Liver (tissue), 9 donors: ENCODE measurements around the gene TPT1. TPM values are rescaled to one million over a fixed set of nuclear protein-coding genes. Genes with fewer than 3 reads are reported as not detected.

Source experiments
- DNase-seq: peaks from one replicate; pipeline ENCODE4 v3.0.0-alpha.2; 2017; ENCODE audit warnings: low spot score
- H3K27ac ChIP-seq, 2 donors: one replicate each; pipeline ENCODE4 v1.7.0; 2013; ENCODE audit warnings: inconsistent platforms in 2 of 2, low read length in 2 of 2, control low read depth in 1 of 2, low read depth in 1 of 2, mild to moderate bottlenecking in 1 of 2
- H3K27me3 ChIP-seq, 4 donors: one replicate each; pipeline versions ENCODE4 v1.6.1 to v1.7.0; 2013; ENCODE audit warnings: low read length in 3 of 4, inconsistent platforms in 1 of 4, mild to moderate bottlenecking in 1 of 4, moderate library complexity in 1 of 4; ENCODE audit not compliant: control insufficient read depth in 4 of 4, insufficient read depth in 4 of 4
- H3K36me3 ChIP-seq, 4 donors: one replicate each; pipeline versions ENCODE4 v1.6.1 to v1.7.0; 2013; ENCODE audit warnings: low read length in 3 of 4, mild to moderate bottlenecking in 3 of 4, low read depth in 1 of 4, moderate library complexity in 1 of 4; ENCODE audit not compliant: control insufficient read depth in 4 of 4, insufficient read depth in 3 of 4
- H3K4me1 ChIP-seq, 4 donors: one replicate each; pipeline versions ENCODE4 v1.6.1 to v1.7.0; 2013; ENCODE audit warnings: low read length in 3 of 4, mild to moderate bottlenecking in 3 of 4, moderate library complexity in 1 of 4; ENCODE audit not compliant: control insufficient read depth in 4 of 4, insufficient read depth in 4 of 4
- H3K4me3 ChIP-seq, 3 donors: one replicate each; pipeline versions ENCODE4 v1.6.1 to v1.7.0; 2013; ENCODE audit warnings: low read length in 3 of 3, control low read depth in 1 of 3, low read depth in 1 of 3, mild to moderate bottlenecking in 1 of 3
- H3K9ac ChIP-seq, 2 donors: one replicate each; pipeline ENCODE4 v1.7.0; 2013; ENCODE audit warnings: low read length in 2 of 2, mild to moderate bottlenecking in 2 of 2, moderate library complexity in 2 of 2, control low read depth in 1 of 2, low read depth in 1 of 2
- H3K9me3 ChIP-seq, 4 donors: one replicate each; pipeline versions ENCODE4 v1.6.1 to v1.7.0; 2013; ENCODE audit warnings: low read length in 3 of 4; ENCODE audit not compliant: control insufficient read depth in 4 of 4
- EGR1 ChIP-seq, 2 donors: IDR thresholded peaks; 2 replicates each; pipeline ENCODE4 v1.6.1; 2016 to 2018; ENCODE audit warnings: antibody characterized with exemption in 2 of 2, low read depth in 2 of 2
- FOXA2 ChIP-seq: IDR thresholded peaks from 2 replicates; pipeline ENCODE4 v1.6.1; 2016; ENCODE audit warnings: antibody characterized with exemption
- GABPA ChIP-seq, 2 donors: IDR thresholded peaks in 1 of 2; conservative IDR thresholded peaks in 1 of 2; 2 replicates each; pipeline ENCODE4 v1.6.1; 2016; ENCODE audit warnings: antibody characterized with exemption in 2 of 2, mild to moderate bottlenecking in 1 of 2, moderate library complexity in 1 of 2
- HNF4A ChIP-seq, 2 donors: conservative IDR thresholded peaks; 2 replicates each; pipeline ENCODE4 v1.6.1; 2016; ENCODE audit warnings: antibody characterized with exemption in 2 of 2, mild to moderate bottlenecking in 2 of 2
- JUND ChIP-seq, 2 donors: IDR thresholded peaks; 2 replicates each; pipeline ENCODE4 v1.6.1; 2016; ENCODE audit warnings: antibody characterized with exemption in 2 of 2
- MAX ChIP-seq: IDR thresholded peaks from 2 replicates; pipeline ENCODE4 v1.6.1; 2016; ENCODE audit warnings: antibody characterized with exemption
- NR2F2 ChIP-seq: IDR thresholded peaks from 2 replicates; pipeline ENCODE4 v1.6.1; 2016; ENCODE audit warnings: antibody characterized with exemption
- RAD21 ChIP-seq, 2 donors: IDR thresholded peaks; 2 replicates each; pipeline ENCODE4 v1.6.1; 2016; ENCODE audit warnings: antibody characterized with exemption in 2 of 2, mild to moderate bottlenecking in 2 of 2
- RXRA ChIP-seq, 2 donors: IDR thresholded peaks; 2 replicates each; pipeline ENCODE4 v1.6.1; 2017 to 2018; ENCODE audit warnings: antibody characterized with exemption in 2 of 2, mild to moderate bottlenecking in 1 of 2
- SP1 ChIP-seq: IDR thresholded peaks from 2 replicates; pipeline ENCODE4 v1.6.1; 2018; ENCODE audit warnings: antibody characterized with exemption, mild to moderate bottlenecking
- TAF1 ChIP-seq: conservative IDR thresholded peaks from 2 replicates; pipeline ENCODE4 v1.6.1; 2016; ENCODE audit warnings: antibody characterized with exemption, mild to moderate bottlenecking
- YY1 ChIP-seq: IDR thresholded peaks from 2 replicates; pipeline ENCODE4 v1.6.1; 2016; ENCODE audit warnings: antibody characterized with exemption, mild to moderate bottlenecking
- WGBS: extraction: QIAGEN DNeasy Blood & Tissue Kit; methylation state at CpG from one replicate; pipeline ENCODE4 v1.1.7; 2013; 5-methylcytosine and 5-hydroxymethylcytosine counted together
- polyA plus RNA-seq, 2 donors: library from polyadenylated mRNA; stranded (reverse) in 1 of 2; unstranded in 1 of 2; fragments of 200-250 nt in 1 of 2; fragments of >200 nt in 1 of 2; fragmentation: Nextera tagmentation in 1 of 2; extraction: Ambion mirVana in 1 of 2; gene quantifications; one replicate each; pipeline versions ENCODE4 v1.2.1 to v1.2.3, GENCODE V29; 2013 to 2015
- total RNA-seq, 2 donors: library from RNA; depleted of rRNA; stranded (reverse); fragments of >200 nt; gene quantifications; one replicate each; pipeline ENCODE4 v1.2.3, GENCODE V29; 2014
- TF ChIP-seq, protein P1 (sequence below): IDR thresholded peaks from 2 replicates; pipeline ENCODE4 v1.6.1; 2016; ENCODE audit warnings: antibody characterized with exemption
- TF ChIP-seq, protein P2 (sequence below): IDR thresholded peaks from 2 replicates; pipeline ENCODE4 v1.6.1; 2016; ENCODE audit warnings: antibody characterized with exemption
- donor health status: healthy.
- donor health status: healthy.
- donor health status: healthy.
- donor health status: healthy.
- donor health status: healthy.

Gene TPT1
- total and polyA plus RNA-seq, 4 donors: 1,382 to 2,885 (median 1,815) TPM

DNA sequence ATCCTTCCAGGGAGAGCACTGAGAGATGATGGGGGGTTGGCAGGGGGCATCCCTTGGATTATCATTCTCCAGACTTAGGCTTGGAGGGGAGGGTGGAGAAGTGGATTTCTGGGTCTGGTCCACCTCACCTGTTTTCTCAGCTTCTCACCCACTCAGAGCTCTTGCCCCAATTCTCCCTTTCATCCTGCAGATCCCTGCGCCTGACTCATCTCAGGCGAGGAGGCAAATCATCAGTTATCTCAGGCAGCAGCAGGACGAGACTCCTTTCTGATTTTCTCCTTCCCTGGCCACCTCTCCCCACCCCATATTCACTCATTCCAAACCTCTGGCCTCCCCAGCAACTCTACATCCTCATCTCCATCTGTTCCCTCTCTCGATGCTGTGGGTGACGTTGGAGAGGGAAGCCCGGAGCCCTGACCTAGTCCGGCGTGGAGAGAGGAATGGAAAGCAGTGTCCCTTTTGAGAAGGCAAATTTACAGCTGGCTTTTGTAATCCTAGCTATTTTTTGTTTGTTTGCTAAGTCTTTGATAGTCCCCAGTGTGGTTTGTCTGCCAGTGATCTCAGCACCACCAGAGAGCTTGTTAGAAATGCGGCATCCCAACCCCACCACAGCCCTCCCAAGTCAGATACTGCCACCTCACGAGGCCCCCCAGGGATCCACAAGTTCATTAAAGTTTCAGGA lies 24.0 kb upstream of the TPT1 start:
- Histone ChIP-seq H3K4me1 (no peaks in the 10 kb centered on the region), H3K9ac (no peak overlapping the region), H3K4me3 (no peak overlapping the region), H3K36me3 (peaks cover 1 to 5% (median 3%) of the 10 kb centered on the region in 4 donors), H3K27me3 (no peaks in the 10 kb centered on the region), H3K27ac (no peak overlapping the region), H3K9me3 (no peaks in the 10 kb centered on the region)
- TF ChIP-seq EGR1 (IDR thresholded peaks at IDR 0.05; ENCODE audit: low read depth in 2 of 2) (no peak), MAX (no peak), JUND (IDR thresholded peaks at IDR 0.05) (no peak), RXRA (IDR thresholded peaks at IDR 0.05) (no peak), SP1 (no peak), GABPA (IDR thresholded peaks at IDR 0.05 in 1 of 2, conservative IDR thresholded peaks at IDR 0.05 in 1 of 2) (no peak), FOXA2 (no peak), HNF4A (conservative IDR thresholded peaks at IDR 0.05) (no peak)
- TF ChIP-seq, protein P1, sequence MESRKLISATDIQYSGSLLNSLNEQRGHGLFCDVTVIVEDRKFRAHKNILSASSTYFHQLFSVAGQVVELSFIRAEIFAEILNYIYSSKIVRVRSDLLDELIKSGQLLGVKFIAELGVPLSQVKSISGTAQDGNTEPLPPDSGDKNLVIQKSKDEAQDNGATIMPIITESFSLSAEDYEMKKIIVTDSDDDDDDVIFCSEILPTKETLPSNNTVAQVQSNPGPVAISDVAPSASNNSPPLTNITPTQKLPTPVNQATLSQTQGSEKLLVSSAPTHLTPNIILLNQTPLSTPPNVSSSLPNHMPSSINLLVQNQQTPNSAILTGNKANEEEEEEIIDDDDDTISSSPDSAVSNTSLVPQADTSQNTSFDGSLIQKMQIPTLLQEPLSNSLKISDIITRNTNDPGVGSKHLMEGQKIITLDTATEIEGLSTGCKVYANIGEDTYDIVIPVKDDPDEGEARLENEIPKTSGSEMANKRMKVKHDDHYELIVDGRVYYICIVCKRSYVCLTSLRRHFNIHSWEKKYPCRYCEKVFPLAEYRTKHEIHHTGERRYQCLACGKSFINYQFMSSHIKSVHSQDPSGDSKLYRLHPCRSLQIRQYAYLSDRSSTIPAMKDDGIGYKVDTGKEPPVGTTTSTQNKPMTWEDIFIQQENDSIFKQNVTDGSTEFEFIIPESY: no peak
- TF ChIP-seq, protein P2, sequence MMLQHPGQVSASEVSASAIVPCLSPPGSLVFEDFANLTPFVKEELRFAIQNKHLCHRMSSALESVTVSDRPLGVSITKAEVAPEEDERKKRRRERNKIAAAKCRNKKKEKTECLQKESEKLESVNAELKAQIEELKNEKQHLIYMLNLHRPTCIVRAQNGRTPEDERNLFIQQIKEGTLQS: no peak
- no peak for DNase-seq
- WGBS: 96% methylated on average over 10 of the region's 10 CpGs

GRCh38 chr13:45362939-45363338 lies 22.0 kb upstream of the TPT1 start:
- TF ChIP-seq, protein P1: no peak
- TF ChIP-seq RAD21 (IDR thresholded peaks at IDR 0.05) (no peak), HNF4A (conservative IDR thresholded peaks at IDR 0.05) (no peak), SP1 (no peak), MAX (no peak), YY1 (no peak), TAF1 (no peak), RXRA (IDR thresholded peaks at IDR 0.05) (no peak), FOXA2 (no peak), GABPA (IDR thresholded peaks at IDR 0.05 in 1 of 2, conservative IDR thresholded peaks at IDR 0.05 in 1 of 2) (no peak), NR2F2 (no peak), JUND (IDR thresholded peaks at IDR 0.05) (no peak), EGR1 (IDR thresholded peaks at IDR 0.05; ENCODE audit: low read depth in 2 of 2) (no peak)
- Histone ChIP-seq H3K4me1 (no peaks in the 10 kb centered on the region), H3K36me3 (peaks cover 1 to 8% (median 6%) of the 10 kb centered on the region in 4 donors), H3K27me3 (no peaks in the 10 kb centered on the region), H3K27ac (no peak overlapping the region), H3K9me3 (no peaks in the 10 kb centered on the region), H3K9ac (no peak overlapping the region), H3K4me3 (no peak overlapping the region)
- WGBS: 94% methylated on average over 2 of the region's 2 CpGs
- DNase-seq: no peak
